C4-2B (cell line): ENCODE data around the gene SLC34A3.

Experiments used
- H3K27ac ChIP-seq: fragments of 450-650 bp; 2 replicates; pipeline ENCODE4 v1.5.1; 2017
- CTCF ChIP-seq: fragments of 450-650 bp; conservative IDR thresholded peaks from 2 replicates; pipeline ENCODE4 v1.5.1; 2017; ENCODE audit warnings: mild to moderate bottlenecking
- ZFX ChIP-seq: fragments of 450-650 bp; IDR thresholded peaks from 2 replicates; pipeline ENCODE4 v1.6.1; 2017

Gene SLC34A3

GRCh38 chr9:137187386-137187785, 43.3 kb upstream of the SLC34A3 start:
- TF ChIP-seq CTCF (no peak), ZFX (no peak)
- peak overlapping the region; percentile 93; the same call in 1 of the 2 replicates for H3K27ac ChIP-seq

GRCh38 chr9:137188086-137188489, 42.6 kb upstream of the SLC34A3 start:
- peak overlapping the region; percentile 93 for H3K27ac ChIP-seq
- TF ChIP-seq CTCF (no peak), ZFX (no peak)

GRCh38 chr9:137188490-137189296, 42.0 kb upstream of the SLC34A3 start, which contains the start of the genes ANAPC2 and SSNA1:
Gene ANAPC2, minus strand, starts transcription at chr9:137188560. Its CDS starts 28 bp downstream, at chr9:137188532.
Gene SSNA1, plus strand, starts transcription at chr9:137188676. Its CDS starts 51 bp downstream, at chr9:137188727.
- TF ChIP-seq CTCF (peak; percentile 79), ZFX (peak; percentile 83; the same call in 1 of the 2 replicates)
- H3K27ac ChIP-seq, result peak within 1 kb of the TSS; percentile 93

DNA sequence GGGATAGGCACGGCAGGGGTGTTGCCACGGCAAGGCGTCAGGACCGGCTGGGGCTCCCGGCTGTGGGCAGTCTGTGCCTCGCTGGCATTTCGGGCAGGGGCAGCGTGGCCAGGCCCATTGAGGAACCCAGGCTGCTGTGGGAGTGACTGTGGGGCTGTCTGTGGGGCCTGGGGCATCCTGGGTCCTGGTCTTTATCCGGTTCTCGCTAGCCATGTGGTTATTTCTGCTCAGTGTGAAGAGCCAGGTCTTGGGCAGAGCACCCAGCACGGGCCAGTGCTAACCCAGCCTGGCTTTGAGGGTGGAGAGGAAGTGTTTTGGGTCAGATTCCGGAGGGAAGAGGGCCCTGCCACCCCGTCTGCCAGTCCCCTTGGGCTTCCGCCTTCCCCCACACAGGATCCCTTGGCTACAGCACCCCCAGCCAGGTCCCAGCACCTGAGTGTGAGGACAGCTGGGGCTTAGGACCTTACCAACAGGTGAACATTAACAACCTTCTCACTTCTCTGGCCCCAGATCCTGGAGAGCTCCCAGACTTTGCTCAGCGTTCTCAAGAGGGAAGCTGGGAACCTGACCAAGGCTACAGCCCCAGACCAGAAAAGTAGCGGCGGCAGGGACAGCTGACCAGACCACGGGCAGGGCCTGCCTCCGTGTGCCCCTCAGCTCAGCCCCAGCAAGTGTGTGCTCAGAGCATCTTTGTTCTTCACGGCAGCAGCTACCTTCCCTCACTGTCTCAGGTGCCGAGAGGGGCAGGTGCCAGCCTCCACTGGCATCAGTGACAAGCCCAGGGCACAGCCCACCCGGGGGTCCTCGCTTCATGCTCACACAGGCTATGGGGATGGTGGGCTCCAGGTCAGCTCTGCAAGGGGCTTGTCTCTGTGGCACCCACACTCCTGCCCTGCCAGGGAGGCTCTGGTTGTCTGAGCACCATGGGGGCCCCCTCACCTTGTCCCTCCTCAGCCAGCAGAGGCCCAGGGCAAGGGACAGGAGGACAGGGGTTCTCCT, 41.1 kb upstream of the SLC34A3 start:
- TF ChIP-seq ZFX (no peak), CTCF (peak; percentile 44; the same call in 1 of the 2 replicates)
- peak overlapping the region; percentile 93 for H3K27ac ChIP-seq

GRCh38 chr9:137190315-137190856, 40.3 kb upstream of the SLC34A3 start:
- TF ChIP-seq CTCF (no peak; the same call in 1 of the 2 replicates), ZFX (no peak)
- peak overlapping the region; percentile 93 for H3K27ac ChIP-seq

DNA sequence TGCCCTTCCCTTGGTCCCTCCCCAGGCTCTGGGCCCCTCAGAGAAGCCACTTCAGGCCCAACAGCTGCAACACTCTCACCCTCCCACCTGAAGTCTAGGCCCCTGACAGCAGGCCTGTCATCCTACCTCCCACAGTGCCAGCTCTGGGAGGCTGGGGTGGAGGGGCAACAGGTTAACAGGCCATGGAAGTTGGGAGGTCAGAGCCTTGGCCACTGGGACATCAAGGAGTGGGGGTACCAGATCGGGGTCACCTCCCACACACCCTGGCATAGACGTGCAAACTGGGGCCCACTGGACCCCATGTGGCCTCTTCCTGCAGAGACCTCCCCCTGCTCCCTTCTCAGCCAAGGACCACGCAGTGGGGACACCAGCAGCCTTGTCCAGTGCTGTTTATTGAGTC, 39.5 kb upstream of the SLC34A3 start:
- H3K27ac ChIP-seq, result peak overlapping the region; percentile 93
- TF ChIP-seq CTCF, result no peak
- no peak for TF ChIP-seq ZFX
